CD4-positive, CD25-positive, alpha-beta regulatory T cell (primary cell): ENCODE measurements around the gene TEK. TPM values are rescaled to one million over a fixed set of nuclear protein-coding genes. Genes with fewer than 3 reads are reported as not detected.

Source experiments
- ATAC-seq, 2 donors: fragments of 150-1000 bp; cut with Tn5 transposase; one replicate each; pipeline ENCODE4 v1.10.0; 2021; ENCODE audit warnings: low read depth in 2 of 2, moderate number of reproducible peaks in 2 of 2, moderate library complexity in 1 of 2
- DNase-seq, 3 donors: peaks; one replicate each; pipeline versions ENCODE4 v3.0.0 to v3.0.0-alpha.2; 2012 to 2022; ENCODE audit warnings: mixed read lengths in 1 of 3
- H3K27ac ChIP-seq: one replicate; pipeline ENCODE4 v1.7.0; 2013; ENCODE audit warnings: mild to moderate bottlenecking, low read length; ENCODE audit not compliant: insufficient read depth, poor library complexity, severe bottlenecking
- H3K27me3 ChIP-seq: one replicate; pipeline ENCODE4 v1.7.0; 2013; ENCODE audit warnings: low read length; ENCODE audit not compliant: control insufficient read depth, insufficient read depth
- H3K36me3 ChIP-seq: one replicate; pipeline ENCODE4 v1.7.0; 2013; ENCODE audit warnings: mild to moderate bottlenecking, low read length, moderate library complexity; ENCODE audit not compliant: control insufficient read depth, insufficient read depth
- H3K4me1 ChIP-seq: 2 replicates; pipeline ENCODE4 v1.7.0; 2013; ENCODE audit warnings: mild to moderate bottlenecking, low read length; ENCODE audit not compliant: insufficient read depth, control insufficient read depth, poor library complexity, severe bottlenecking
- H3K4me3 ChIP-seq: one replicate; pipeline ENCODE4 v1.7.0; 2013; ENCODE audit warnings: low read depth, mild to moderate bottlenecking, low read length, moderate library complexity
- H3K9me3 ChIP-seq, 2 experiments: 1 replicate in 1 of 2; 2 replicates in 1 of 2; pipeline ENCODE4 v1.7.0; 2013; ENCODE audit warnings: low read length in 2 of 2, mild to moderate bottlenecking in 1 of 2, moderate library complexity in 1 of 2; ENCODE audit not compliant: control insufficient read depth in 2 of 2
- H3K27ac Mint-ChIP-seq, 3 donors: one replicate each; pipeline ENCODE4 v1.8.0; 2020 to 2022; ENCODE audit warnings: mild to moderate bottlenecking in 3 of 3, mixed read lengths in 3 of 3, moderate library complexity in 2 of 3
- H3K27me3 Mint-ChIP-seq: one replicate; pipeline ENCODE4 v1.8.0; 2022; ENCODE audit warnings: mild to moderate bottlenecking, mixed read lengths
- H3K36me3 Mint-ChIP-seq: one replicate; pipeline ENCODE4 v1.8.0; 2020; ENCODE audit warnings: mixed read lengths
- H3K4me1 Mint-ChIP-seq, 4 donors: one replicate each; pipeline ENCODE4 v1.8.0; 2020 to 2022; ENCODE audit warnings: mixed read lengths in 4 of 4, mild to moderate bottlenecking in 1 of 4
- H3K4me3 Mint-ChIP-seq, 4 donors: one replicate each; pipeline ENCODE4 v1.8.0; 2020 to 2022; ENCODE audit warnings: mild to moderate bottlenecking in 4 of 4, mixed read lengths in 4 of 4, moderate library complexity in 3 of 4
- H3K9me3 Mint-ChIP-seq, 7 donors: one replicate each; pipeline ENCODE4 v1.8.0; 2020 to 2022; ENCODE audit warnings: mixed read lengths in 7 of 7, mild to moderate bottlenecking in 3 of 7, moderate library complexity in 2 of 7
- polyA plus RNA-seq, 4 donors: library from polyadenylated mRNA; unstranded; fragments of 300-500 nt; fragmentation: Illumina TruSeq; gene quantifications; one replicate each; pipeline ENCODE4 v1.2.3, GENCODE V29; 2021
- total RNA-seq: library from RNA; stranded (reverse); gene quantifications from one replicate; pipeline ENCODE4 v1.2.3, GENCODE V29; 2022

The TEK gene
- total and polyA plus RNA-seq, 5 donors from 2014 or later, result not detected

DNA sequence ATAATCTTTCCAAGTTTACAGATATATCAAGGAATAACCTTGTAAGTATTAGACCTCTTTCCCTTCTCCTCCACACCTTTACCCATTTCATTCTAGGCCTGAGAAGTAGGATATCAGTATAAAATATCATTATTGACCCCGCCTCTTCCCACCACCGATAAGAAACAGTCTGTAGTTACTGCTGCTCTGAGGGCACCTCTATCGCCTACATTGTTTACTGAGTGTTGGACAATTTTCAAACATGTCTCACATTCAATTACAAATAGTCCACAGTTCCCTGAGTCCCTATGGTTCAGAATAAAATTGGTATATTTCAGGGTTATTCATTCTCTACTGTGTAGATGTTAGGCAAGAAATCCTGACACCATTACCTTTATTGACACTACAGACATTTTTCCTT is 73.4 kb downstream of the TEK start:
- H3K27me3 Mint-ChIP-seq, result no peaks in the 10 kb centered on the region
- no peaks in the 10 kb centered on the region for H3K4me1 ChIP-seq
- H3K4me3 ChIP-seq, result no peak overlapping the region
- no peaks in the 10 kb centered on the region for H3K4me1 Mint-ChIP-seq
- H3K27ac ChIP-seq, result no peak overlapping the region
- no peaks in the 10 kb centered on the region for H3K36me3 ChIP-seq
- H3K36me3 Mint-ChIP-seq, result no peaks in the 10 kb centered on the region
- no peak overlapping the region for H3K4me3 Mint-ChIP-seq
- no peaks in the 10 kb centered on the region for H3K9me3 ChIP-seq
- peaks cover 0 to 12% (median 0%) of the 10 kb centered on the region in 7 donors for H3K9me3 Mint-ChIP-seq
- no peak for ATAC-seq
- H3K27ac Mint-ChIP-seq, result no peak overlapping the region
- no peak for DNase-seq
- no peaks in the 10 kb centered on the region for H3K27me3 ChIP-seq

- DNase-seq, result no peak
- Mint-ChIP-seq H3K4me3 (no peak overlapping the region), H3K27ac (no peak overlapping the region), H3K4me1 (no peaks in the 10 kb centered on the region), H3K36me3 (no peaks in the 10 kb centered on the region), H3K27me3 (no peaks in the 10 kb centered on the region), H3K9me3 (peaks cover 0 to 7% (median 0%) of the 10 kb centered on the region in 7 donors)
- H3K27me3 ChIP-seq, result no peaks in the 10 kb centered on the region
- H3K9me3 ChIP-seq, result no peaks in the 10 kb centered on the region
- no peak overlapping the region for H3K27ac ChIP-seq
- H3K4me3 ChIP-seq, result no peak overlapping the region
- H3K36me3 ChIP-seq, result no peaks in the 10 kb centered on the region
- no peaks in the 10 kb centered on the region for H3K4me1 ChIP-seq
- ATAC-seq, result no peak
These were observed 74.1 kb downstream of the TEK start for GRCh38 chr9:27183131-27183530.

DNA sequence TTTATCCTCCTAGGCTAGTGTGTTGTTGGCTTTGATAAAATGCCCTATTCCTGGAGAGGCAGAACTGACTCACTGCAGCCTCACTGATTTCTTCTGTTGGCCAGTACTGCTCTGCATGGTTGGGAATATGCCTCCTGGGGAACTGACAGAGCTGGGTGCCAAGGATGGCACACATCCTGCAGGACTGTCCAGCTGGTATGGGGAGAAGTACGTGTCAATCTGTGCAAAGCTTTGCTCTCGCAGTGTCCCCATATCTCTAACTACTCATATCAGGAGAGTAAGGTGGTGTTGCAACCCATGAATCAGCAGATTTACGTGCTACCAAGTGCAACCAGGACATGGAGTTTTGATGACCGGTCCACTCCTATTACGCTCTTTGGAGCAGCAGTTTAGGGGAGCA is 74.7 kb downstream of the TEK start:
- no peak overlapping the region for H3K27ac ChIP-seq
- H3K36me3 ChIP-seq, result no peaks in the 10 kb centered on the region
- DNase-seq, result no peak
- Mint-ChIP-seq H3K27ac (no peak overlapping the region), H3K9me3 (peaks cover 0 to 5% (median 0%) of the 10 kb centered on the region in 7 donors), H3K4me1 (no peaks in the 10 kb centered on the region), H3K36me3 (no peaks in the 10 kb centered on the region), H3K4me3 (no peak overlapping the region), H3K27me3 (no peaks in the 10 kb centered on the region)
- no peak for ATAC-seq
- no peaks in the 10 kb centered on the region for H3K27me3 ChIP-seq
- H3K4me3 ChIP-seq, result no peak overlapping the region
- no peaks in the 10 kb centered on the region for H3K9me3 ChIP-seq
- H3K4me1 ChIP-seq, result no peaks in the 10 kb centered on the region

DNA sequence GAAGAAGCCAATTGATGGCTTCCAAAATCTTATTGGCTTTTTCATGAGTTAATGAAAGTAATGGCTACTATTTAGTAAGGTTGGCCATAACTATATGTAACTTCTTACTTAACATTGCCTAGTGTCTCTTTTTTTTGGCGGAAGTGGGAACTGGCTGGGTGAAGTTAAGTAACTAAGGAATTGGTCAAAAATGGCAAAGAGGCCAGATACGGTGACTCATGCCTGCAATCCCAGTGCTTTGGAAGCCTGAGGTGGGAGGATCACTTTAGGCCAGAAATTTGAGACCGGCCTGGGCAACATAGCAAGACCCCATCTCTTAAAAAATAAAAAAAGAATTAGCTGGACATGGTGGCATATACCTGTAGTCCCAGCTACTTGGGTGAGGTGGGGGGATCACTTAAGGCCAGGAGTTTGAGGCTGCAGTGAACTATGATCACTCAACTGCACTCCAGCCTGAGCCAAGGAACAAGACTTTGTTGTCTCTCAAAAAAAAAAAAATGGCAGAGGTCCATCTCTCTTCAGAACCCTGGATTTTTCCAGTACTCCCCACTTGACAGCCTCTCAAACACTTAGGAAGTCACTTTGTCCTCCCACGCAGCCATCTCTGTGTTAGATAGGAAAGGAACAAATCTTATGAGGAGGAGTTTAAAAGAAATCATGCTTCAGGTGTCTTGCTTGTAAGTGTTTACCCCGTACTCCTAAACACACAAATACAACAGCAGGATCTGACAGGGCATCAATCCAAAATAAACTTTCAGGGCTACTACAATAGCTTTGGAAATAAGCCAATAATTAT is 75.7 kb downstream of the TEK start:
- Mint-ChIP-seq H3K27ac (no peak overlapping the region), H3K36me3 (no peaks in the 10 kb centered on the region), H3K4me1 (no peaks in the 10 kb centered on the region), H3K9me3 (peaks cover 0 to 3% (median 0%) of the 10 kb centered on the region in 7 donors), H3K4me3 (no peak overlapping the region), H3K27me3 (no peaks in the 10 kb centered on the region)
- Histone ChIP-seq H3K27me3 (no peaks in the 10 kb centered on the region), H3K4me3 (no peak overlapping the region), H3K4me1 (no peaks in the 10 kb centered on the region), H3K9me3 (no peaks in the 10 kb centered on the region), H3K36me3 (no peaks in the 10 kb centered on the region), H3K27ac (no peak overlapping the region)
- no peak for DNase-seq
- ATAC-seq, result no peak

DNA sequence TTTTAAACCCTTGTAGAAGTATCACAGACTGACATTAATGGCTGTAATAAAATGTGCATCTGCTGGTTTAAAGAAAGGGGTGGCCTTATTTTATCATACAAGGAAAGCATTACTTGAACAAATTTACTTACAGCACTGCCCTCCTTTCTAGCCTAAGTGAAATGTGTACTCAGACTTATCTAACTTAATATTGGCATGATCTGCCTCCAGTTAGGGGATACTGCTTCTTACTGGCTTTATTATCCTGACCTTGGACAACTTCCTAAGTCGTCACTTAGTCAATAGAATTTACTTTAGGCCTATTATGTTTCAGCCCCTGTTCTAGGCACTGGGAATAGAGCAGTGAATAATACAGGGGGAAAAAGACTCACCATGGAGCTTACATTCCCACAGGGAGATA is 79.4 kb downstream of the TEK start:
- Histone ChIP-seq H3K27me3 (no peaks in the 10 kb centered on the region), H3K27ac (no peak overlapping the region), H3K4me3 (no peak overlapping the region), H3K4me1 (no peaks in the 10 kb centered on the region), H3K9me3 (no peaks in the 10 kb centered on the region), H3K36me3 (no peaks in the 10 kb centered on the region)
- H3K27ac Mint-ChIP-seq, result no peak overlapping the region
- no peak for ATAC-seq
- no peak for DNase-seq
- H3K9me3 Mint-ChIP-seq, result peaks cover 0 to 1% (median 0%) of the 10 kb centered on the region in 7 donors
- H3K36me3 Mint-ChIP-seq, result no peaks in the 10 kb centered on the region
- no peaks in the 10 kb centered on the region for H3K4me1 Mint-ChIP-seq
- H3K4me3 Mint-ChIP-seq, result no peak overlapping the region
- H3K27me3 Mint-ChIP-seq, result no peaks in the 10 kb centered on the region

GRCh38 chr9:27189426-27189825 is 80.4 kb downstream of the TEK start:
- DNase-seq (no peak), ATAC-seq (no peak)
- Histone ChIP-seq H3K4me3 (no peak overlapping the region), H3K9me3 (no peaks in the 10 kb centered on the region), H3K4me1 (no peaks in the 10 kb centered on the region), H3K27me3 (no peaks in the 10 kb centered on the region), H3K36me3 (no peaks in the 10 kb centered on the region), H3K27ac (no peak overlapping the region)
- Mint-ChIP-seq H3K9me3 (peaks cover 0 to 1% (median 0%) of the 10 kb centered on the region in 7 donors), H3K4me1 (no peaks in the 10 kb centered on the region), H3K27me3 (no peaks in the 10 kb centered on the region), H3K4me3 (no peak overlapping the region), H3K36me3 (no peaks in the 10 kb centered on the region), H3K27ac (no peak overlapping the region)

GRCh38 chr9:27192291-27192960 is 83.4 kb downstream of the TEK start:
- Mint-ChIP-seq H3K9me3 (no peaks in the 10 kb centered on the region), H3K36me3 (no peaks in the 10 kb centered on the region), H3K4me3 (no peak overlapping the region), H3K27me3 (no peaks in the 10 kb centered on the region), H3K27ac (no peak overlapping the region), H3K4me1 (no peaks in the 10 kb centered on the region)
- DNase-seq, result no peak
- no peak for ATAC-seq
- no peak overlapping the region for H3K27ac ChIP-seq
- H3K9me3 ChIP-seq, result no peaks in the 10 kb centered on the region
- no peaks in the 10 kb centered on the region for H3K27me3 ChIP-seq
- no peaks in the 10 kb centered on the region for H3K36me3 ChIP-seq
- H3K4me1 ChIP-seq, result no peaks in the 10 kb centered on the region
- H3K4me3 ChIP-seq, result no peak overlapping the region

GRCh38 chr9:27193886-27194285 is 84.9 kb downstream of the TEK start:
- no peaks in the 10 kb centered on the region for H3K4me1 Mint-ChIP-seq
- ATAC-seq, result no peak
- no peak overlapping the region for H3K4me3 Mint-ChIP-seq
- no peak overlapping the region for H3K27ac Mint-ChIP-seq
- no peaks in the 10 kb centered on the region for H3K27me3 Mint-ChIP-seq
- Histone ChIP-seq H3K9me3 (no peaks in the 10 kb centered on the region), H3K4me3 (no peak overlapping the region), H3K27ac (no peak overlapping the region), H3K27me3 (no peaks in the 10 kb centered on the region), H3K36me3 (no peaks in the 10 kb centered on the region), H3K4me1 (no peaks in the 10 kb centered on the region)
- H3K36me3 Mint-ChIP-seq, result no peaks in the 10 kb centered on the region
- DNase-seq, result no peak
- H3K9me3 Mint-ChIP-seq, result no peaks in the 10 kb centered on the region
